ENCODE data around the gene GPBP1.

DNA sequence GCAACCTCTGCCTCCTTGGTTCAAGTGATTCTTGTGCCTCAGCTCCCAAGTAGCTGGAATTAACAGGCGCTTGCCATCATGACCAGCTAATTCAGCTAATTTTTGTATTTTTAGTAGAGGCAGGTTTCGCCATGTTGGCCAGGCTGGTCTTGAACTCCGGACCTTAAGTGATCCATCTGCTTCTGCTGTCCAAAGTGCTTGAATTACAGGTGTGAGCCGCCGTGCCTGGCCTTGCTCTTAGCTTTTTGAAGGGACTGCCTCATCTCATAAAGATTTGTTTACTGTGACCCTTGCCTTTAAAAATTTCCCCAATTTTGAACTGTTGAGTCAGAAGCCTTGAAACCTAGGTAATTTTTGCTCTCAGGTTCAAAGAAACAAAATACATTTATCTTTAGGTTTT lies 17.3 kb downstream of the GPBP1 start:
- no peak for TF ChIP-seq CTCF (IDR thresholded peaks at IDR 0.05; ENCODE audit: poor library complexity)
- TF ChIP-seq EZH2phosphoT487 (IDR thresholded peaks at IDR 0.05; ENCODE audit: low read depth, severe bottlenecking, unreplicated experiment), result no peak

Data from hepatocyte (in vitro differentiated cells).